Naive B cell (primary cell): ENCODE results near the gene CYP26C1. TPM values are rescaled to one million over a fixed set of nuclear protein-coding genes. Genes with fewer than 3 reads are reported as not detected.

Experiments used
- ATAC-seq, 2 donors: fragments of 150-1000 bp; cut with Tn5 transposase; 2 replicates each; pipeline ENCODE4 v1.10.0; 2021; ENCODE audit warnings: low read depth in 2 of 2, mild to moderate bottlenecking in 2 of 2, moderate library complexity in 2 of 2
- DNase-seq: peaks from one replicate; pipeline ENCODE4 v3.0.0; 2022
- H3K27ac Mint-ChIP-seq, 6 donors: one replicate each; pipeline ENCODE4 v1.8.0; 2020 to 2022; ENCODE audit warnings: mild to moderate bottlenecking in 6 of 6, mixed read lengths in 6 of 6, moderate library complexity in 5 of 6, inconsistent platforms in 2 of 6
- H3K27me3 Mint-ChIP-seq, 3 donors: one replicate each; pipeline ENCODE4 v1.8.0; 2021 to 2022; ENCODE audit warnings: mixed read lengths in 3 of 3, mild to moderate bottlenecking in 1 of 3
- H3K36me3 Mint-ChIP-seq, 2 donors: one replicate each; pipeline ENCODE4 v1.8.0; 2020 to 2022; ENCODE audit warnings: mixed read lengths in 2 of 2, inconsistent platforms in 1 of 2, mild to moderate bottlenecking in 1 of 2
- H3K4me1 Mint-ChIP-seq, 3 donors: one replicate each; pipeline ENCODE4 v1.8.0; 2020 to 2022; ENCODE audit warnings: mixed read lengths in 3 of 3, inconsistent platforms in 1 of 3, mild to moderate bottlenecking in 1 of 3, moderate library complexity in 1 of 3
- H3K4me3 Mint-ChIP-seq, 8 donors: one replicate each; pipeline ENCODE4 v1.8.0; 2020 to 2022; ENCODE audit warnings: mild to moderate bottlenecking in 8 of 8, mixed read lengths in 8 of 8, moderate library complexity in 8 of 8, inconsistent platforms in 2 of 8
- H3K9me3 Mint-ChIP-seq, 7 donors: one replicate each; pipeline ENCODE4 v1.8.0; 2020 to 2022; ENCODE audit warnings: mixed read lengths in 7 of 7, mild to moderate bottlenecking in 5 of 7, inconsistent platforms in 2 of 7, moderate library complexity in 1 of 7
- polyA plus RNA-seq, 6 donors: library from polyadenylated mRNA; unstranded; fragments of 300-500 nt; fragmentation: Illumina TruSeq; gene quantifications; one replicate each; pipeline ENCODE4 v1.2.3, GENCODE V29; 2021; ENCODE audit warnings: low read depth in 6 of 6

CYP26C1 gene
- polyA plus RNA-seq, 6 donors from 2014 or later: 0.10 TPM; not detected in 5

DNA sequence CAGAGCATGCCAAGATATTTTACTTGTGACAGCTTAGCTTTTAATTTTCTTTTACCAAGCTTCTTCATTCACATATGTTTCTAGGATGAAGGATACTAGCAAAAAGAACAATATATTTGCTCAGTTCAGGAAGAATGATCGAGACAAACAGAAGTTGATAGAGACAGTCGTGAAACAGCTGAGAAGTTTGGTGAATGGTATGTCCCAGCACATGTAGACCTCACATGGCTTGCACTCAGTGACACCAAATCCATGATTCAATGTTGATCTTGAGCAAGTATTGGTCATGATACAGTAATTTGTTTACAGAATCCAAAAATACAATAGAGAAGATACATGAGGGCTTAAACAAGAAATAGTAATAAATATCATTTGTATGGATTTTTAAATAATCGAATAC, 2.5 kb upstream of the CYP26C1 start:
- Mint-ChIP-seq H3K4me3 (no peak overlapping the region), H3K36me3 (peaks cover 23 to 38% of the 10 kb centered on the region in 2 donors), H3K4me1 (peaks cover 15 to 23% (median 20%) of the 10 kb centered on the region in 3 donors), H3K9me3 (no peaks in the 10 kb centered on the region), H3K27me3 (peaks cover 24 to 33% (median 25%) of the 10 kb centered on the region in 3 donors), H3K27ac (no peak overlapping the region)
- DNase-seq: no peak
- ATAC-seq: no peak

DNA sequence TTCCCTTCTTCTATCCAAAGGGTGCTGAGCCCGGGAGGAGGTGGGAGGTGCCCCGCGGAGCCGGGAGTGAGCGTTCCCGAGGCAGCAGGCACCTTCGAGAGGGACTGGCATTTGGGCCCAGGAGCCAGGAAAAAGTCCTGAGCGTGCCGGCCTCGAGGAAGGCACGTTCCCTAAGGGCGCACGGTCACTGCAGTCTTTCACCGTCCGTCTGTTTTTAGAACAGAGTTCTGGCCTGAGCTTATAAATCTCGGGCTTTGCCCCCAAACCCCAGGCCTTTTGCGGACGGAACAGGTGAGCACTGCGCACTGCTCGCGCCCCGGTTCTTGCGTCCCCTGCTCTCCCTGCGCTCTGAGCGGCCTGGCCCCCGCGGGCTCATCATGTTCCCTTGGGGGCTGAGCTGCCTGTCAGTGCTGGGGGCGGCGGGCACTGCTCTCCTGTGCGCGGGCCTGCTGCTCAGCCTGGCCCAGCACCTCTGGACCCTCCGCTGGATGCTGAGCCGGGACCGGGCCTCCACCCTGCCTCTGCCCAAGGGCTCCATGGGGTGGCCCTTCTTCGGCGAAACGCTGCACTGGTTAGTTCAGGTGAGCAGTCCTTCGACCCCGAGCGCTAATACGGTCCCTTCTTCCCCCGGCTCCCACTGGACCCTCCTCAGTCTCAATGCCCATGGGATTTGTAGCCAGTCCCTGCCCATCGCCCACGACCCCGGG, 442 bp downstream of the CYP26C1 start:
- no peak for ATAC-seq
- H3K36me3 Mint-ChIP-seq: peaks cover 31 to 32% of the 10 kb centered on the region in 2 donors

DNA sequence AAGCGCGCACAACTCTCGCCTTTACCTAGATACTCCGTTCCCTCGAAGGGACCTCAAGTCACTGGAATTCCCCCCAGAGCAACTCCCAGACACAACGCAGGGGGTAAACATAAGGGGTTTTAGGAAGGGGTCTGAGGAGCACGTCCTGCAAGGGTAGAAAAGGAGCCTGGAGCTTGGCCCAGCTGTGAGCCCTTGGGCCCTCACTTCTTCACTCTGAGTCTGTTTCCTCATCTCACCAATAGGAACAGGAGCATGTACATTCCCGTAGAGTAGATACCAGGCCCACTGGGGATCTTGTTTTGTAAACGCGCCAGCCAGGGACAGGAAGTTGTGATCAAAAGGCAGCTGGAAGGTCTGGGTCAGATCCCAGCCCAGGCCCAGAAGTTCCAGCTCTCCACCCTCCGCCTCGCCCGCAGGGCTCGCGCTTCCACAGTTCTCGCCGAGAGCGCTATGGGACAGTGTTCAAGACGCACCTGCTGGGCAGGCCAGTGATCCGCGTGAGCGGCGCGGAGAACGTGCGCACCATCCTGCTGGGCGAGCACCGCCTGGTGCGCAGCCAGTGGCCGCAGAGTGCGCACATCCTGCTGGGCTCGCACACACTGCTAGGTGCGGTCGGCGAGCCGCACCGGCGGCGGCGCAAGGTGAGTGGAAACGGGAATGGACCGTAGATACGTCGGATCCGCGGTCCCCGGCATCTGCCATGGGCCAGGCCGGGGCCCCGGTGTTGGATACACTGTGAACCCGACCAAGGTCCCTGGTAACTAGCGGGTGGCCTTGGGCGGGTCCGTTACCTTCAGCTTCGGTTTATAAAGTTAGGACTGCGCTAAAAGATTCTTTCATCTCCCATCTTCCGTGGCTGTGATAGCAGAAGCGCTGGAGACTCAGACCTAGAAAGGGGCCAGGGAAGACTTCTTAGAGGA, 1.3 kb downstream of the CYP26C1 start:
- H3K4me3 Mint-ChIP-seq: peak overlapping the region; percentile 54 to 91 (median 84)
- DNase-seq (peak; percentile 39), ATAC-seq (peak; percentile 69 to 72)
- no peaks in the 10 kb centered on the region for H3K9me3 Mint-ChIP-seq
- peak overlapping the region; percentile 75 to 93 (median 84) for H3K27ac Mint-ChIP-seq
- peaks cover 45 to 65% (median 52%) of the 10 kb centered on the region in 3 donors for H3K27me3 Mint-ChIP-seq
- peaks cover 26 to 31% of the 10 kb centered on the region in 2 donors for H3K36me3 Mint-ChIP-seq
- H3K4me1 Mint-ChIP-seq: peaks cover 23 to 33% (median 24%) of the 10 kb centered on the region in 3 donors

More for the DNA sequence above, 442 bp downstream of the CYP26C1 start:
- no peak for DNase-seq
- H3K27ac Mint-ChIP-seq: peak overlapping the region in 4 of 6 donors; percentile 75 to 88 (median 80)
- H3K9me3 Mint-ChIP-seq: no peaks in the 10 kb centered on the region
- H3K4me3 Mint-ChIP-seq: peak overlapping the region in 7 of 8 donors; percentile 22 to 91 (median 77)
- H3K27me3 Mint-ChIP-seq: peaks cover 39 to 58% (median 46%) of the 10 kb centered on the region in 3 donors
- peaks cover 23 to 30% (median 24%) of the 10 kb centered on the region in 3 donors for H3K4me1 Mint-ChIP-seq

DNA sequence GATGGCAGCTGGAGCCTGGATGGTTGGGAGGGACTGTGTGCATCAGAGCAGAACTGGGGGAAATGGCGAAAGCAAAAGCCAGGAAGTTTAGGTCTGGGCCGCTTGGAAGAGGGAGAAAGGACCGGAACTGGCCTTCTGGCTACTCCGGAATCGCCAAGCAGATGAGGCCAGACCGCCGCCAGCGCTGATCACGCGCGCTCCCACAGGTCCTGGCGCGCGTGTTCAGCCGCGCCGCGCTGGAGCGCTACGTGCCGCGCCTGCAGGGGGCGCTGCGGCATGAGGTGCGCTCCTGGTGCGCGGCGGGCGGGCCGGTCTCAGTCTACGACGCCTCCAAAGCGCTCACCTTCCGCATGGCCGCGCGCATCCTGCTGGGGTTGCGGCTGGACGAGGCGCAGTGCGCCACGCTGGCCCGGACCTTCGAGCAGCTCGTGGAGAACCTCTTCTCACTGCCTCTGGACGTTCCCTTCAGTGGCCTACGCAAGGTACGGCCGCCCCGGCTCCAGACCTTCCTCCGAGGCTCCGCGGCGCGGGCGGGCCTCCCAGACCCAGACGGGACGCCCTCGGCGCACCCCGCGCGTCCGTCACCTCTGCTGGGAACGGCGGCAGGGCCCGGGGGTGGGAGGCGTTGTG, 2.0 kb downstream of the CYP26C1 start:
- peak overlapping the region in 4 of 6 donors; percentile 70 to 93 (median 81) for H3K27ac Mint-ChIP-seq
- H3K27me3 Mint-ChIP-seq: peaks cover 53 to 72% (median 60%) of the 10 kb centered on the region in 3 donors
- H3K36me3 Mint-ChIP-seq: peaks cover 21 to 31% of the 10 kb centered on the region in 2 donors
- H3K4me3 Mint-ChIP-seq: peak overlapping the region; percentile 54 to 91 (median 84)
- H3K9me3 Mint-ChIP-seq: no peaks in the 10 kb centered on the region
- peak; percentile 36 for DNase-seq
- H3K4me1 Mint-ChIP-seq: peaks cover 23 to 39% (median 28%) of the 10 kb centered on the region in 3 donors
- ATAC-seq: peak; percentile 73

DNA sequence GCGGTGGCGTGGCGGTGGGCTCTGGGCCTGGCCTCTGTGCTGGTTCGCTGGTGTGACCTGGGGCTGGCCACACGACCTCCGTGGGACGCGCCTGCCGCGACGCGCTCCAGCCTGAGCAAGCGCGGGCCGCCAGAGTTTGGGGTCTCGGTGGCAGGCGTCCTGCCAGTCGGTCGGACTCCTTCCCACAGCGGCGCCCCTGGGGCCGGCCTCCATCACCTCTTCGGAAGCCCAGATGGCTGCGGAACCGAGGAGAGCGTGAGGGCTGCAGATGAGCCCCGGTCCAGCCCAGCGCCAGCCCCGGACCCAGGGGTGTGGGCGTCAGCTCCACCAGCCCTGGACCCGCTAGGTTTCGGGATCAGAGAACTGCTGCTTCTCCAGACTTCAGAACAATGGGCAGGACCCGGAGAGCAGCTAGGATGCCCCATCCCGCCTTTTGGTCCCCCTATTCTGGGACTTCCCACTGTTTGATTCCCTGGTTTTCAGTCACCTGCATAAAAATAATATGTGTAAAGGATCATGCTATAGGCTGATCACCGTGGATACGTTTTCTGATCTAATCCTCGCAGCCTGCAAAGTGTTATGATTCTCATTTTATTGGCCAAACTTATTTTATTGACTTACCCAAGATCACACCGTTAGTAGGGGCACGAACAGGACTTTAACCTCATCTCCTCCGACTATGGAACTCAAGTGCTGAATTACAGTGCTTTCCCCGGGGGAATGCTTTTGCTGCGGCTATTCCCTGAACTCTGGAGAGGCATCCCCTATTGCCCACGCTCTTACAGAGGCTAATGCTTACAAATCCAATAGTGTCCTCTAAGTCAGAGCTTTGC, 2.8 kb downstream of the CYP26C1 start:
- DNase-seq (no peak), ATAC-seq (no peak)
- Mint-ChIP-seq H3K4me1 (peaks cover 24 to 39% (median 28%) of the 10 kb centered on the region in 3 donors), H3K9me3 (no peaks in the 10 kb centered on the region), H3K27ac (no peak overlapping the region), H3K27me3 (peaks cover 54 to 76% (median 64%) of the 10 kb centered on the region in 3 donors), H3K4me3 (peak overlapping the region in 6 of 8 donors; percentile 9 to 88 (median 57)), H3K36me3 (peaks cover 15 to 24% of the 10 kb centered on the region in 2 donors)

DNA sequence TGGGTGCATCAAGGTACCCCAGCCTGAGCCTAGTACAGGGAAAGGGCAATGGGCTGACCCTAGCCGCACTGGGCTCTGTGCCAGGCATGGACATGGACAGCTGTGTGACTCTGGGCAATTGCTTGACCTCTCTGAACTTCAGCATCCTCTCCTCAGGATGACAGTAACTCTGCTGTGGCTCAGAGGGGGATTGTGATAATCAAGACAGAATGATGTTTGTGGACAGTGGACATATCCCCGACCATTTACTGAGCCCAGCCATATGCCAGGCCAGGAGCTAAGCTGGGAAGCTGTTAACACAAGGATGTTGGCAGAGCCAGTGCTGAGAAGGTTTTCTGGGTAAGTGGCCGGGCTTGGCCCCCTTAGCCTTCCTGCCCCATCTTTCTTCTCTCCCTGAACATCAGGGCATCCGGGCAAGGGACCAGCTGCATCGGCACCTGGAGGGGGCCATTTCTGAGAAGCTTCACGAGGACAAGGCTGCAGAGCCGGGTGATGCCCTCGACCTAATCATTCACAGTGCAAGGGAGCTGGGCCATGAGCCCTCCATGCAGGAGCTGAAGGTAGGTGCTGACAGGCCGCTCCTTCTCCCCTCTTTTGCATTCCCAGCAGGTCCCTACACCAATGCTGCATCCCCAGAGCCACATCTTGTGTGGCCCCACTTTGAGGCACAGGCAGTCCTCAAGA, 3.5 kb downstream of the CYP26C1 start:
- Mint-ChIP-seq H3K36me3 (peaks cover 9 to 18% of the 10 kb centered on the region in 2 donors), H3K27ac (no peak overlapping the region), H3K9me3 (no peaks in the 10 kb centered on the region), H3K27me3 (peaks cover 60 to 79% (median 69%) of the 10 kb centered on the region in 3 donors), H3K4me3 (peak overlapping the region in 6 of 8 donors; percentile 9 to 88 (median 50)), H3K4me1 (peaks cover 30 to 44% (median 32%) of the 10 kb centered on the region in 3 donors)
- no peak for DNase-seq
- no peak for ATAC-seq

DNA sequence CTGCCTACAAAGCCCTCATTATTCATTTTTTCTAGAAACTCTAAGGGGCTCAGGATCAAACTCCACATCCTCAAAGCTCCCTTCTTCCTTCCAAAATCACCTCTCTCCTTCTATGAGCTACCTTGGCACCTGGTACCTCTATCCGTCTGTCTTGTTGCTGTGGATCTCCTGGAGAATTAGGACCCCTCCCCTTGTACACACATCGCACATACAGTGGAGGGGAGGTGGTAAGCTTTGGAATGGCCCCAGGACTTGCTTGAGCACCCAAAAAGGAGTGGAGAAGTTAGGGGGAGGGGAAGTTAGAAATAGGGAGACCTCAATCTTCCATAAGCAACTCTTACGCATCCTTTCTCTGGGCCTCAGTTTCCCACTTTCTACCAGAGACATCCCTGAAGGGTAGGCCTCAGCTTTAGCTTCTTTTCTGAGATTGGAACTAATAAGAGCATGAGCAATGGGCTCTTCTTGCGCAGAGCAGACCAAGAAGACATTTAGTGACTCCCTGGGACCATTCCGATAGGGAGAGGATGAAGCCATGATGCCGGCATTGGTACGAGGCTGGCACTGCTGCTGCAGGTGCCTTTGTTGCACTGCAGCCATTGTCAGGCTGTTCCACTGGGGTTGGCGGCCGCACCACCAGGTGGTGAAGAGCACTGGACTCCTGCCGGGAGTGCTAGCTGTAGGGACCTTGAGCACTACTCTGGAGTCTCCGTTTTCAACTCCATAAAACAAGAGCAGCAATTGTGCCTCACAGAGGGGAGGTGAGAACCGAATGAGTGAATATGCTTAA, 4.5 kb downstream of the CYP26C1 start:
- H3K36me3 Mint-ChIP-seq: peaks cover 0 to 8% of the 10 kb centered on the region in 2 donors
- H3K4me3 Mint-ChIP-seq: peak overlapping the region in 3 of 8 donors; percentile 26 to 82 (median 68)
- H3K9me3 Mint-ChIP-seq: no peaks in the 10 kb centered on the region
- peaks cover 26 to 38% (median 28%) of the 10 kb centered on the region in 3 donors for H3K4me1 Mint-ChIP-seq
- peak overlapping the region in 1 of 6 donors; percentile 59 for H3K27ac Mint-ChIP-seq
- no peak for ATAC-seq
- peaks cover 55 to 81% (median 67%) of the 10 kb centered on the region in 3 donors for H3K27me3 Mint-ChIP-seq
- no peak for DNase-seq

DNA sequence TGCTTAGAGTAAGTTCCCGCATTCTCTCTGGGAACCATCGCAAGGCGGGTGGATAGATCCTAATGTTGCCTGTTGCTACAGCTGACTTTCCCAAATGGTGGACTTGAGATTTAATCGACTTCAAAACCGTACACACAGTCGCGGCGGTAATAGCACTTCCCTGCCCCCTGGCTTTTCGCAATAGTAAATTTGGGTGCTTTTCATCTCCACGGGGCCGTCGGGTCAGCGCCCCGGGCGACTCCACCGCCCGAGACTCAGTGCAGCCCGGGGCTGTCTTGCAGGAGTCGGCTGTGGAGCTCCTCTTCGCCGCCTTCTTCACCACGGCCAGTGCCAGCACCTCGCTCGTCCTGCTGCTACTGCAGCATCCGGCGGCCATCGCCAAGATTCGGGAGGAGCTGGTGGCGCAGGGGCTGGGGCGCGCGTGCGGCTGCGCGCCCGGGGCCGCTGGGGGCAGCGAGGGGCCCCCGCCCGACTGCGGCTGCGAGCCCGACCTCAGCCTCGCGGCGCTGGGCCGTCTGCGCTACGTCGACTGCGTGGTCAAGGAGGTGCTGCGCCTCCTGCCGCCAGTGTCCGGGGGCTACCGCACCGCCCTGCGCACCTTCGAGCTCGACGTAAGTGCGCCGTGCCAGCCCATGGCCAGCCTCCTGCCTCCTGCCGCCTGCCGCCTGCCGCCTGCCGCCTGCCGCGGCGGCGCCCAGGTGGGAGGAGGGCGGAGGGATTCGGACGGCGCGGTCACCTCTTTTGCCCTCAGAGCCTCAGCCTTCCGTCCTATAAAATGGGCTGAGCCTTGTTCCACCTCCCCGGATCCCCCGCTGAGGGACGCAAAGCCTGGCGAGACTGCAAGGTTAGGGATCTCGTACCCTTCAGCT, 5.3 kb downstream of the CYP26C1 start:
- Mint-ChIP-seq H3K4me1 (peaks cover 23 to 40% (median 29%) of the 10 kb centered on the region in 3 donors), H3K27ac (peak overlapping the region in 2 of 6 donors; percentile 30 to 59), H3K27me3 (peaks cover 63 to 87% (median 74%) of the 10 kb centered on the region in 3 donors), H3K4me3 (peak overlapping the region in 2 of 8 donors; percentile 68 to 82), H3K36me3 (peaks cover 0 to 8% of the 10 kb centered on the region in 2 donors), H3K9me3 (no peaks in the 10 kb centered on the region)
- no peak for DNase-seq
- no peak for ATAC-seq

DNA sequence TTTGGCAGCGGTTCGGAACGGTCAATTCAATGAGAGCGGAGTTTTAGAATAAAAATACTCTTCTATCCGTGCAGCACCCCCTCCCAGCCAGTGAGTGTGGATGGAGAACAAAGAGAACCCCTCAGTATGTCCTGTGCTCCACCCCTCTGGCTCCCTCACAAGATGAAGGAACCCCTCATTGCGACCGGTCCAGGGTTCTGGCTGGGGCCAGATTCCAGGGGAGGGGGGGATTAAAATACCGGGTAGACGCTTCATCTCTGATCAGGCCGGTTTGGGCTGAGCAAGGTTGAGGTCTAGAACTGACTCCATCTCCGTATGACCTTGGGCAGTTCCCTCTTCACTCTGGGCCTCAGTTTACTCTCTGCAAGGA, 5.9 kb downstream of the CYP26C1 start:
- peaks cover 25 to 41% (median 31%) of the 10 kb centered on the region in 3 donors for H3K4me1 Mint-ChIP-seq
- ATAC-seq (no peak), DNase-seq (no peak)
- peaks cover 66 to 89% (median 76%) of the 10 kb centered on the region in 3 donors for H3K27me3 Mint-ChIP-seq
- no peaks in the 10 kb centered on the region for H3K9me3 Mint-ChIP-seq
- H3K36me3 Mint-ChIP-seq: peaks cover 0 to 8% of the 10 kb centered on the region in 2 donors
- H3K27ac Mint-ChIP-seq: peak overlapping the region in 1 of 6 donors; percentile 30
- H3K4me3 Mint-ChIP-seq: peak overlapping the region in 2 of 8 donors; percentile 15 to 50

DNA sequence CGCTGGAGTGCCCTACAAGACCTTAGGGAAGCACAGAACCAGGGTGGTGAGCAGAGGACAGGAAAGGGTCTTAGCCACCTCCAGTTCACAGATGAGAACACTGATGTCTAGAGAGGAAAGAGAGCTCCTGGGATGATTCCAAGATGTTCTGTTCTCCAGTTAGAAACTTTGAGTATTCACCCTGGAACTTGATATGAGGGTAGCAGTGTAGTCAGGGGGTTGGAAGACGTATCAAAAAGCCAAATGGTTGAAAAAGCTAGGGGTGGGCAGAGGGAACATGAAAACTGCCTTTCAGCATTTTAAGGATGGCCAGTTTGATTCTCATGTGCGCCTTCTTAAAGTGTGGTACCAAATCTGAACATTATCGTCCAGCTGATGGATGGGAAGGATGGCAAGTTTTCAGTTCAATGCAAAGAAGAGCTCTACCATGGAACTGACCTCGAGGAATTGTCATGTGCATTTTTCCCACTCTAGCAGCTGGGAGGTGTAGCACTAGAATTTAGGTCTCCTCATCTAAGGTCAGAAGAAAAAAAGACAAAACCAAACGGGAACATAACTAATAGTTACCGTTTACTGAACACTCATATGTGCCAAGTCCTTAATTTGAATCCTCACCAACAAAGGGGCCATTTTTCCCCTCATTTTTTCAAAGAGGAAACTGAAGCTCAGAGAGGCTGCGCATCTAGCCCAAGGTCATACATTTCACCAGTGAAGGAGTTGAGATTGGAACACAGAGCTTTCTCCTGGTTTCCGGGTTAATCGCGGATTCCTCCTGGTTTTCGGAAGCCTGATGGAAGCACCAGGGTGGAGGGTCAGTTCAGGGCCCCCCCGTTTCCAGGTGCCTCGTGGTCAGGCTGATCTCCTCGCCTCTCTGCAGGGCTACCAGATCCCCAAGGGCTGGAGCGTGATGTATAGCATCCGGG, 7.1 kb downstream of the CYP26C1 start:
- ATAC-seq (no peak), DNase-seq (no peak)
- H3K4me1 Mint-ChIP-seq: peaks cover 25 to 43% (median 31%) of the 10 kb centered on the region in 3 donors
- peak overlapping the region in 2 of 8 donors; percentile 6 to 8 for H3K4me3 Mint-ChIP-seq
- no peaks in the 10 kb centered on the region for H3K9me3 Mint-ChIP-seq
- peak overlapping the region in 2 of 6 donors; percentile 44 to 61 for H3K27ac Mint-ChIP-seq
- H3K27me3 Mint-ChIP-seq: peaks cover 63 to 90% (median 82%) of the 10 kb centered on the region in 3 donors
- H3K36me3 Mint-ChIP-seq: peaks cover 0 to 8% of the 10 kb centered on the region in 2 donors
